Neutrophil (primary cell): ENCODE measurements around the gene HYI.
"Not testable (repeated sequence)": the region's sequence is repeated elsewhere in the genome, so short reads cannot be mapped to it uniquely, and the experiment has no call there.

Source experiments
- H3K27ac ChIP-seq: fragments of 200-600 bp; sonication (generic); 2 replicates; pipeline ENCODE4 v1.5.1; 2016; ENCODE audit warnings: mild to moderate bottlenecking, moderate library complexity
- H3K27me3 ChIP-seq: fragments of 200-600 bp; sonication (generic); 2 replicates; pipeline ENCODE4 v1.6.0; 2016; ENCODE audit warnings: mild to moderate bottlenecking
- H3K36me3 ChIP-seq: fragments of 200-600 bp; sonication (generic); 2 replicates; pipeline ENCODE4 v1.5.1; 2017
- H3K4me1 ChIP-seq, 2 experiments: fragments of 200-600 bp in 1 of 2; sonication (generic) in 1 of 2; 1 replicate in 1 of 2; 2 replicates in 1 of 2; pipeline versions ENCODE4 v1.5.1 to v1.6.1; 2013 to 2016; ENCODE audit warnings: low read depth in 1 of 2, low read length in 1 of 2, mild to moderate bottlenecking in 1 of 2, moderate library complexity in 1 of 2; ENCODE audit not compliant: control insufficient read depth in 1 of 2, insufficient read depth in 1 of 2
- H3K4me3 ChIP-seq, 2 experiments: fragments of 200-600 bp in 1 of 2; sonication (generic) in 1 of 2; 1 replicate in 1 of 2; 2 replicates in 1 of 2; pipeline ENCODE4 v1.5.1; 2013 to 2016; ENCODE audit warnings: low read depth in 1 of 2, low read length in 1 of 2, mild to moderate bottlenecking in 1 of 2, moderate library complexity in 1 of 2
- H3K9me3 ChIP-seq: fragments of 200-600 bp; sonication (generic); 2 replicates; pipeline ENCODE4 v1.5.1; 2016
- CTCF ChIP-seq: fragments of 200-600 bp; sonication (generic); IDR thresholded peaks from 2 replicates; pipeline ENCODE4 v1.5.1; 2016; ENCODE audit warnings: antibody characterized with exemption

The HYI gene

GRCh38 chr1:43453442-43454269 lies at the start of gene HYI:
Gene HYI (minus strand): TSS chr1:43453931. CDS start chr1:43453793, 138 bp downstream.
- Histone ChIP-seq H3K4me1 (peaks cover 17 to 20% of the 10 kb centered on the region in 2 experiments), H3K27ac (peak within 1 kb of the TSS; percentile 69), H3K9me3 (no peaks in the 10 kb centered on the region), H3K36me3 (peaks cover 38% of the 10 kb centered on the region), H3K27me3 (peaks cover 29% of the 10 kb centered on the region), H3K4me3 (peak within 1 kb of the TSS; percentile 59 to 63)
- no peak for TF ChIP-seq CTCF

DNA sequence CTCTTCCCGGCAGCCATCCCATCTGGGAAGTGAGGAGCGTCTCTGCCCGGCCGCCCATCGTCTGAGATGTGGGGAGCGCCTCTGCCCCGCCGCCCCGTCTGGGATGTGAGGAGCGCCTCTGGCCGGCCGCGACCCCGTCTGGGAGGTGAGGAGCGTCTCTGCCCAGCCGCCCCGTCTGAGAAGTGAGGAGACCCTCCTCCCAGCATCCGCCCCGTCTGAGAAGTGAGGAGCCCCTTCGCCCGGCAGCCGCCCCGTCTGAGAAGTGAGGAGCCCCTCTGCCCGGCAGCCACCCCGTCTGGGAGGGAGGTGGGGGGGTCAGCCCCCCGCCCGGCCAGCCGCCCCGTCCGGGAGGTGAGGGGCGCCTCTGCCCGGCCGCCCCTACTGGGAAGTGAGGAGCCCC lies 48.1 kb upstream of the HYI start:
- H3K4me1 ChIP-seq, H3K27me3 ChIP-seq, H3K36me3 ChIP-seq, H3K4me3 ChIP-seq, H3K27ac ChIP-seq, H3K9me3 ChIP-seq: not testable (repeated sequence)

DNA sequence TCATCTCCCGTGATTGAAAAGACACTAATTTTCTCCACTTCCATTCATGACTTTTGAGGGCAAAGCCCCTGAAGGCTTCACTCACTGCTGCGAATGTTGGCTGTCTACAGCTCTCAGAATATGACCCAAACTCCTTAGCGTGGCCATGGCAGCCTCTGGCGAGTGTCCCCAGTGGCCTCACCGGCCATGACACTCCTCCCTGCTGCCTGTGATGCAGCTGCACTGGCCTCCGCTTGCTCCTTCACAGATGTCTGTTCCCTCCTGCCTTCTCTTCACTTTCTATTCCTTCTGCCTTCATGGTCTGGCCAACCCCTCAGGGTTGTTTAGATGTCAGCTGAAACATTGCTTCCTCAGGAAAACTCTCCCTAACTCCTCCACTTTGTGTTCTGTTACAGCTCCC lies 46.2 kb upstream of the HYI start:
- no peak overlapping the region for H3K4me3 ChIP-seq
- no peak overlapping the region for H3K27ac ChIP-seq
- no peaks in the 10 kb centered on the region for H3K4me1 ChIP-seq
- no peaks in the 10 kb centered on the region for H3K9me3 ChIP-seq
- no peaks in the 10 kb centered on the region for H3K36me3 ChIP-seq
- H3K27me3 ChIP-seq = no peaks in the 10 kb centered on the region
- no peak for TF ChIP-seq CTCF

DNA sequence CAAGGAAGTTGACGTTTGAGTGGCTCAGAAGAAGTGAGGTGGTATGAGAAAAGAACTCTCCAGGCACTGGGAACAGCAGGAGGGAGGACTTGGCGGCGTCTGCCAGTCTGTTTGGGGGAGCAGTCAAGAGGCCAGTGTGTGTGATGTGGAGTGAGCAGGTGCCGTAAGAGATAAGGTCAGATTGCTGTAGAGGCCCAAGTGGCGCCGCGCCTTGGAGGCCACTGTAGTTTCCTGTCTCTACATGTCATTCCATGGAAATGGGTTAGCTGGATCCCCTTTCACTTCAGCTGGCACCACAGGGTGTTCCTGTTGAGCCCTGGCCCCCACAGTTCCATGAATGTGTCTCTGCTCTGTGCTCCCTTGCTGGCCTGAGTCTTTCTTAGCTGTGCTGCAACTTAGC lies 41.5 kb upstream of the HYI start:
- H3K4me1 ChIP-seq = no peaks in the 10 kb centered on the region
- TF ChIP-seq CTCF = no peak
- no peaks in the 10 kb centered on the region for H3K9me3 ChIP-seq
- H3K27me3 ChIP-seq = peaks cover 6% of the 10 kb centered on the region
- H3K4me3 ChIP-seq = no peak overlapping the region
- H3K27ac ChIP-seq = no peak overlapping the region
- no peaks in the 10 kb centered on the region for H3K36me3 ChIP-seq

- H3K27ac ChIP-seq = no peak overlapping the region
Observed at GRCh38 chr1:43493661-43494450, 40.1 kb upstream of the HYI start.

More at GRCh38 chr1:43493661-43494450, 40.1 kb upstream of the HYI start:
- Histone ChIP-seq H3K36me3 (no peaks in the 10 kb centered on the region), H3K4me3 (no peak overlapping the region), H3K4me1 (no peaks in the 10 kb centered on the region), H3K27me3 (peaks cover 6% of the 10 kb centered on the region), H3K9me3 (no peaks in the 10 kb centered on the region)
- no peak for TF ChIP-seq CTCF
